HepG2 (cell line): ENCODE measurements around the gene VPS54. TPM values are rescaled to one million over a fixed set of nuclear protein-coding genes. Genes with fewer than 3 reads are reported as not detected.

Experiments used
- ATAC-seq: fragments of 200-7000 bp; cut with Tn5 transposase; 3 replicates; pipeline ENCODE4 v1.9.1; 2020; ENCODE audit warnings: mild to moderate bottlenecking, moderate library complexity
- BruUV-seq: library from RNA; stranded (reverse); fragments of 400-500 nt; replicated peaks from 2 replicates; lab custom pipeline; 2021; lab: Mats Ljungman, UMichigan
- CTCF ChIA-PET: fragments of 300-600 bp; formaldehyde crosslinking; extraction: SDS; loops from one replicate; lab custom pipeline; 2021; ENCODE audit warnings: low total read pairs, inconsistent platforms, low intra/inter-chr PET ratio; lab: Yijun Ruan, JAX
- POLR2A ChIA-PET: fragments of 350-600 bp; sonication (Branson Sonifier 250); formaldehyde crosslinking; loops from one replicate; lab custom pipeline; 2020; ENCODE audit warnings: antibody characterized with exemption, inconsistent platforms; lab: Yijun Ruan, JAX
- DNase-seq: peaks from one replicate; pipeline ENCODE4 v3.0.0-alpha.2; 2015; ENCODE audit warnings: low spot score
- FAIRE-seq: peaks from 3 replicates; lab custom pipeline; 2011; peaks lifted over from hg19 to GRCh38; lab: Jason Lieb, UNC
- H2AFZ ChIP-seq: one replicate; pipeline ENCODE4 v1.6.1; 2011; ENCODE audit warnings: low read length, inconsistent platforms
- H3K27ac ChIP-seq: fragments of 300-600 bp; 3 replicates; pipeline ENCODE4 v1.8.0; 2011; ENCODE audit warnings: mixed run types, mild to moderate bottlenecking, mixed read lengths, low read length, inconsistent platforms; ENCODE audit not compliant: insufficient read depth; ENCODE audit errors: extremely low read length
- H3K27me3 ChIP-seq, 2 experiments: fragments of 200-600 bp in 1 of 2; 2 replicates in 1 of 2; 3 replicates in 1 of 2; pipeline versions ENCODE4 v1.6.0 to v1.8.0; 2011; ENCODE audit warnings: low read length in 2 of 2, mild to moderate bottlenecking in 2 of 2, moderate library complexity in 2 of 2, inconsistent platforms in 1 of 2; ENCODE audit not compliant: insufficient read depth in 2 of 2, control insufficient read depth in 1 of 2
- H3K36me3 ChIP-seq, 2 experiments: fragments of 200-600 bp in 1 of 2; replicated peaks in 1 of 2; 2 replicates in 1 of 2; 3 replicates in 1 of 2; pipeline versions ENCODE4 v1.5.1 to v1.8.0; 2011; ENCODE audit warnings: low read length in 2 of 2, inconsistent platforms in 1 of 2; ENCODE audit not compliant: insufficient read depth in 2 of 2, control insufficient read depth in 1 of 2
- H3K4me1 ChIP-seq: 2 replicates; pipeline ENCODE4 v1.5.1; 2012; ENCODE audit warnings: low read length, inconsistent platforms; ENCODE audit not compliant: insufficient read depth
- H3K4me2 ChIP-seq: 2 replicates; pipeline ENCODE4 v1.6.0; 2011; ENCODE audit warnings: low read depth, low read length, inconsistent platforms
- H3K4me3 ChIP-seq, 3 experiments: fragments of 200-600 bp in 1 of 3; sonication (generic), shearing (Covaris generic) in 1 of 3; replicated peaks in 1 of 3; 2 replicates each; pipeline ENCODE4 v1.5.1; 2011 to 2016; ENCODE audit warnings: low read length in 3 of 3, inconsistent platforms in 2 of 3, low read depth in 2 of 3, mild to moderate bottlenecking in 2 of 3, control low read depth in 1 of 3, mixed read lengths in 1 of 3; ENCODE audit not compliant: insufficient read depth in 1 of 3
- H3K79me2 ChIP-seq: one replicate; pipeline ENCODE4 v1.6.1; 2011; ENCODE audit warnings: low read length, inconsistent platforms; ENCODE audit not compliant: insufficient read depth
- H3K9ac ChIP-seq: 2 replicates; pipeline ENCODE4 v1.6.0; 2011; ENCODE audit warnings: mild to moderate bottlenecking, low read depth, low read length, inconsistent platforms; ENCODE audit not compliant: insufficient read depth
- H3K9me3 ChIP-seq: 2 replicates; pipeline ENCODE4 v1.5.1; 2012; ENCODE audit warnings: mild to moderate bottlenecking, low read length
- H4K20me1 ChIP-seq: 2 replicates; pipeline ENCODE4 v1.6.0; 2011; ENCODE audit warnings: inconsistent platforms, mild to moderate bottlenecking, low read length, moderate library complexity; ENCODE audit not compliant: insufficient read depth
- ASH2L ChIP-seq: fragments of 300-600, 200-600 bp; sonication (generic); IDR thresholded peaks from 2 replicates; pipeline ENCODE4 v1.7.0; 2017; ENCODE audit warnings: low read depth, mild to moderate bottlenecking, moderate library complexity, mixed read lengths, low read length; ENCODE audit not compliant: insufficient read length
- ATF7 ChIP-seq, 2 experiments: fragments of 450-650 bp in 1 of 2; sonication (generic) in 1 of 2; formaldehyde crosslinking in 1 of 2; IDR thresholded peaks; 2 replicates each; pipeline versions ENCODE4 v1.4.0 to v1.6.1; 2016 to 2020; ENCODE audit warnings: antibody characterized with exemption in 1 of 2, mild to moderate bottlenecking in 1 of 2, missing genetic modification reagents in 1 of 2
- CBFB ChIP-seq: sonication (generic); formaldehyde crosslinking; IDR thresholded peaks from 2 replicates; pipeline ENCODE4 v1.4.0; 2020; ENCODE audit warnings: missing genetic modification reagents
- SPEN ChIP-seq: sonication (generic); formaldehyde crosslinking; IDR thresholded peaks from 2 replicates; pipeline ENCODE4 v1.5.1; 2020; ENCODE audit warnings: low read depth, mild to moderate bottlenecking, missing genetic modification reagents
- SSRP1 ChIP-seq: IDR thresholded peaks from 2 replicates; pipeline ENCODE4 v1.6.1; 2016; ENCODE audit warnings: control low read depth
- TEAD3 ChIP-seq: optimal IDR thresholded peaks from 2 replicates; pipeline ENCODE3; 2016; ENCODE audit warnings: borderline replicate concordance
- YEATS4 ChIP-seq: sonication (generic); formaldehyde crosslinking; IDR thresholded peaks from 2 replicates; pipeline ENCODE4 v1.4.0; 2020; ENCODE audit warnings: missing genetic modification reagents, borderline replicate concordance
- ZNF12 ChIP-seq: sonication (generic); formaldehyde crosslinking; IDR thresholded peaks from 2 replicates; pipeline ENCODE4 v1.5.0; 2020; ENCODE audit warnings: missing genetic modification reagents
- ZNF317 ChIP-seq: sonication (generic); formaldehyde crosslinking; IDR thresholded peaks from 2 replicates; pipeline ENCODE4 v1.5.0; 2020; ENCODE audit warnings: mild to moderate bottlenecking, missing genetic modification reagents
- ZNF652 ChIP-seq: IDR thresholded peaks from 2 replicates; pipeline ENCODE4 v1.6.1; 2016; ENCODE audit warnings: low read depth, borderline replicate concordance
- WGBS: methylation state at CpG from one replicate; pipeline ENCODE4 v1.1.6; 2017; ENCODE audit warnings: low lambda C conversion rate; 5-methylcytosine and 5-hydroxymethylcytosine counted together
- in situ Hi-C: cut with HindIII; loops from 2 replicates; pipeline ENCODE4 v1.10.0; 2017; ENCODE audit warnings: low pct_unique_long_range_greater_than_20kb; ENCODE audit not compliant: extremely low pct_ligation_motif_present
- intact Hi-C: fragments of 100-400 bp; cut with micrococcal nuclease; formaldehyde crosslinking; loops from one replicate; pipeline ENCODE4 v1.10.0; 2022; ENCODE audit not compliant: unreplicated experiment
- polyA plus RNA-seq, 8 experiments: library from polyadenylated mRNA; depleted of rRNA in 3 of 8; stranded (reverse) in 7 of 8; unstranded in 1 of 8; fragments of >200 nt; fragmentation: Illumina TruSeq in 4 of 8; extraction: Trizol in 4 of 8; gene quantifications; 2 replicates each; pipeline versions ENCODE4 v1.2.1 to v1.2.3, GENCODE V29; 2011 to 2016; ENCODE audit warnings: low read depth in 4 of 8, missing spikeins in 1 of 8, mixed read lengths in 1 of 8; ENCODE audit not compliant: insufficient read depth in 1 of 8
- total RNA-seq, 5 experiments: library from RNA; depleted of rRNA; stranded (reverse); fragments of >200 nt; fragmentation: Illumina TruSeq; extraction: Trizol; gene quantifications; 2 replicates each; pipeline ENCODE4 v1.2.3, GENCODE V29; 2016; ENCODE audit warnings: low read depth in 1 of 5

The VPS54 gene
- total and polyA plus RNA-seq, 2 of the 13 experiments (the other 11 are each of a cell fraction or from before 2014, with no cell fraction given): 64.7 to 77.5 TPM

- no peak overlapping the region for H3K4me3 ChIP-seq
- H3K79me2 ChIP-seq: peaks cover 14% of the 10 kb centered on the region
- ChIA-PET CTCF (no interaction called here), POLR2A (no interaction called here)
- intact Hi-C loops (no loop called here), in situ Hi-C loops (no loop called here)
- H3K27me3 ChIP-seq: no peaks in the 10 kb centered on the region
- H3K27ac ChIP-seq: no peak overlapping the region
- FAIRE-seq (no peak), ATAC-seq (no peak), DNase-seq (no peak)
- no peak overlapping the region for H3K4me2 ChIP-seq
- H3K4me1 ChIP-seq: peaks cover 9% of the 10 kb centered on the region; the same call in 1 of the 2 replicates
- H2AFZ ChIP-seq: no peak overlapping the region
- H3K9ac ChIP-seq: no peak overlapping the region
- H3K9me3 ChIP-seq: no peaks in the 10 kb centered on the region
- peaks cover 22 to 75% of the 10 kb centered on the region in 2 experiments for H3K36me3 ChIP-seq
- no TSS peak for BruUV-seq
- 92% methylated on average over 2 of the region's 2 CpGs for WGBS
- TF ChIP-seq ZNF317 (CRISPR knock-in tag) (peak; percentile 100), ATF7 (IDR thresholded peaks at IDR 0.05) (peak; percentile 1; the same call in 1 of the 2 replicates), ATF7 (CRISPR knock-in tag; IDR thresholded peaks at IDR 0.05) (no peak), TEAD3 (CRISPR knock-in tag) (no peak), SPEN (CRISPR knock-in tag) (no peak)
- peaks cover 6% of the 10 kb centered on the region; the same call in 1 of the 2 replicates for H4K20me1 ChIP-seq
These were observed 116.2 kb downstream of the VPS54 start for GRCh38 chr2:63903003-63903402.

GRCh38 chr2:63902149-63902548 lies 117.1 kb downstream of the VPS54 start:
- no peak overlapping the region for H3K27ac ChIP-seq
- intact Hi-C loops (no loop called here), in situ Hi-C loops (no loop called here)
- no peak for TF ChIP-seq ASH2L
- no peak for TF ChIP-seq YEATS4
- 0 out of 2 replicates have a peak, but pooled peaks have one; percentile 49 for TF ChIP-seq ZNF12 (CRISPR knock-in tag)
- TF ChIP-seq CBFB: no peak
- TF ChIP-seq ZNF652 (CRISPR knock-in tag): peak; percentile 75; the same call in 1 of the 2 replicates
- no peak for TF ChIP-seq SSRP1
- no peak overlapping the region for H2AFZ ChIP-seq
- H3K4me1 ChIP-seq: peaks cover 9% of the 10 kb centered on the region; the same call in 1 of the 2 replicates
- DNase-seq (no peak), FAIRE-seq (no peak), ATAC-seq (peak; percentile 42; the same call in 2 of the 3 replicates)
- no peaks in the 10 kb centered on the region for H3K27me3 ChIP-seq
- BruUV-seq: no TSS peak
- H3K9me3 ChIP-seq: no peaks in the 10 kb centered on the region
- CTCF ChIA-PET: no interaction called here
- H3K36me3 ChIP-seq: peaks cover 23 to 77% of the 10 kb centered on the region in 2 experiments
- H4K20me1 ChIP-seq: peaks cover 6% of the 10 kb centered on the region; the same call in 1 of the 2 replicates
- no peak overlapping the region for H3K4me2 ChIP-seq
- no peak overlapping the region for H3K9ac ChIP-seq
- no peak overlapping the region for H3K4me3 ChIP-seq
- H3K79me2 ChIP-seq: peaks cover 14% of the 10 kb centered on the region
- POLR2A ChIA-PET: interaction anchor here (0.6 kb wide), 1 partner anchor 116 kb away, joined by 5 read pairs; no protein-coding TSS in a partner anchor
